Effector CD8-positive, alpha-beta T cell (primary cell): ENCODE results near the gene FKBP5.
"Not testable (repeated sequence)": the region's sequence is repeated elsewhere in the genome, so short reads cannot be mapped to it uniquely, and the experiment has no call there.

ENCODE experiments used
- DNase-seq: peaks from one replicate; lab custom pipeline; 2025; lab: John Stamatoyannopoulos, UW

The FKBP5 gene

GRCh38 chr6:35586542-35586941, 102.2 kb downstream of the FKBP5 start:
- no peak for DNase-seq

GRCh38 chr6:35585658-35586057, 103.1 kb downstream of the FKBP5 start:
- DNase-seq = no peak

- peak; percentile 55 for DNase-seq
Measured at GRCh38 chr6:35583893-35584688, 104.6 kb downstream of the FKBP5 start.

- no peak for DNase-seq
Measured at GRCh38 chr6:35582315-35582714, 106.4 kb downstream of the FKBP5 start.

- DNase-seq = no peak
Measured at GRCh38 chr6:35581633-35582032, 107.1 kb downstream of the FKBP5 start.

- DNase-seq = no peak
Measured at GRCh38 chr6:35580836-35581235, 107.9 kb downstream of the FKBP5 start.

- DNase-seq = no peak
Measured at GRCh38 chr6:35576682-35577081, 112.0 kb downstream of the FKBP5 start.

GRCh38 chr6:35573495-35574110, 115.1 kb downstream of the FKBP5 start:
- DNase-seq = no peak

- DNase-seq = not testable (repeated sequence)
Measured at GRCh38 chr6:35570885-35571330, 117.8 kb downstream of the FKBP5 start.

- no peak for DNase-seq
Measured at GRCh38 chr6:35569011-35569461, 119.7 kb downstream of the FKBP5 start.

GRCh38 chr6:35566794-35567193, 121.9 kb downstream of the FKBP5 start:
- no peak for DNase-seq

GRCh38 chr6:35564733-35565132, 124.0 kb downstream of the FKBP5 start:
- DNase-seq = no peak

- no peak for DNase-seq
Measured at GRCh38 chr6:35562060-35562459, 126.7 kb downstream of the FKBP5 start.

- DNase-seq = no peak
Measured at GRCh38 chr6:35561113-35561512, 127.6 kb downstream of the FKBP5 start.

- no peak for DNase-seq
Measured at GRCh38 chr6:35558571-35558970, 130.1 kb downstream of the FKBP5 start.

GRCh38 chr6:35557239-35557638, 131.5 kb downstream of the FKBP5 start:
- DNase-seq = no peak

- no peak for DNase-seq
Measured at GRCh38 chr6:35554811-35555210, 133.9 kb downstream of the FKBP5 start.

GRCh38 chr6:35553315-35553714, 135.4 kb downstream of the FKBP5 start:
- DNase-seq = no peak

- peak; percentile 39 for DNase-seq
Measured at GRCh38 chr6:35552285-35552917, 136.3 kb downstream of the FKBP5 start.

GRCh38 chr6:35550437-35550836, 138.3 kb downstream of the FKBP5 start:
- no peak for DNase-seq

- no peak for DNase-seq
Measured at GRCh38 chr6:35547676-35548075, 141.0 kb downstream of the FKBP5 start.

GRCh38 chr6:35544769-35545361, 143.8 kb downstream of the FKBP5 start:
- no peak for DNase-seq
